HEK293 (cell line): ENCODE results near the gene SYT5.
A peak's percentile ranks its signal among the peaks of the same experiment; 100 is the strongest.

ENCODE experiments used
- CTCF ChIA-PET: fragments of 350-600 bp; formaldehyde crosslinking; extraction: SDS; loops from one replicate; lab custom pipeline; 2021; ENCODE audit warnings: antibody characterized with exemption; lab: Yijun Ruan, JAX
- POLR2A ChIA-PET: fragments of 300-600 bp; formaldehyde crosslinking; extraction: SDS; loops from one replicate; lab custom pipeline; 2020; ENCODE audit warnings: antibody characterized with exemption, inconsistent platforms; lab: Yijun Ruan, JAX
- H3K27ac ChIP-seq: fragments of 200-500 bp; sonication (Bioruptor generic); 2 replicates; pipeline ENCODE4 v1.5.1; 2014; ENCODE audit warnings: low read depth, low read length, control low read depth, inconsistent platforms; ENCODE audit errors: extremely low read depth
- H3K36me3 ChIP-seq, 2 experiments: fragments of 200-500 bp in 1 of 2; sonication (Bioruptor generic) in 1 of 2; 1 replicate in 1 of 2; 2 replicates in 1 of 2; pipeline ENCODE4 v1.5.1; 2014 to 2017; ENCODE audit warnings: inconsistent platforms in 2 of 2, low read length in 2 of 2; ENCODE audit not compliant: control insufficient read depth in 2 of 2, insufficient read depth in 1 of 2
- H3K4me1 ChIP-seq: fragments of 200-500 bp; sonication (Bioruptor generic); 2 replicates; pipeline ENCODE4 v1.5.1; 2014; ENCODE audit warnings: mild to moderate bottlenecking, low read length, inconsistent platforms; ENCODE audit not compliant: control insufficient read depth, insufficient read depth
- H3K4me3 ChIP-seq: 2 replicates; pipeline ENCODE4 v1.5.1; 2011; ENCODE audit warnings: low read depth, mild to moderate bottlenecking, control low read depth, low read length, moderate library complexity
- H3K9me3 ChIP-seq: fragments of 200-500 bp; sonication (Bioruptor generic); 2 replicates; pipeline ENCODE4 v1.5.1; 2014; ENCODE audit warnings: low read depth, low read length, inconsistent platforms; ENCODE audit not compliant: control insufficient read depth, insufficient read depth
- BCL11B ChIP-seq: fragments of 450-650 bp; formaldehyde crosslinking; IDR thresholded peaks from 2 replicates; pipeline ENCODE4 v1.5.1; 2016; ENCODE audit warnings: low read depth, missing biosample characterization, missing genetic modification characterization
- GLI2 ChIP-seq: fragments of 450-650 bp; formaldehyde crosslinking; IDR thresholded peaks from 2 replicates; pipeline ENCODE4; 2017; ENCODE audit warnings: missing biosample characterization, missing genetic modification characterization, low read depth, borderline replicate concordance
- HOXA7 ChIP-seq: sonication (generic); formaldehyde crosslinking; IDR thresholded peaks from 2 replicates; pipeline ENCODE4 v1.8.1; 2022; ENCODE audit warnings: missing genetic modification reagents, borderline replicate concordance
- HOXC10 ChIP-seq: sonication (generic); formaldehyde crosslinking; IDR thresholded peaks from 2 replicates; pipeline ENCODE4 v1.8.1; 2023; ENCODE audit warnings: mild to moderate bottlenecking, missing genetic modification reagents
- IKZF3 ChIP-seq: fragments of 450-650 bp; IDR thresholded peaks from 2 replicates; pipeline ENCODE4 v1.5.0; 2018; ENCODE audit warnings: missing biosample characterization, mild to moderate bottlenecking, missing genetic modification characterization, moderate library complexity
- MZF1 ChIP-seq: fragments of 450-650 bp; formaldehyde crosslinking; IDR thresholded peaks from 2 replicates; pipeline ENCODE4 v1.5.1; 2017; ENCODE audit warnings: missing biosample characterization, missing genetic modification characterization, borderline replicate concordance
- OSR2 ChIP-seq: fragments of 450-650 bp; formaldehyde crosslinking; IDR thresholded peaks from 2 replicates; pipeline ENCODE4 v1.5.1; 2016; ENCODE audit warnings: missing biosample characterization, missing genetic modification characterization
- ZBTB17 ChIP-seq: fragments of 450-650 bp; formaldehyde crosslinking; IDR thresholded peaks from 2 replicates; pipeline ENCODE4 v1.5.1; 2016; ENCODE audit warnings: missing biosample characterization, missing genetic modification characterization
- ZBTB20 ChIP-seq: fragments of 450-650 bp; formaldehyde crosslinking; IDR thresholded peaks from 2 replicates; pipeline ENCODE4 v1.5.1; 2016; ENCODE audit warnings: missing biosample characterization, missing genetic modification characterization
- ZBTB21 ChIP-seq: fragments of 450-650 bp; formaldehyde crosslinking; IDR thresholded peaks from 2 replicates; pipeline ENCODE4 v1.5.1; 2017; ENCODE audit warnings: missing biosample characterization, missing genetic modification characterization
- ZEB2 ChIP-seq: fragments of 450-650 bp; formaldehyde crosslinking; IDR thresholded peaks from 2 replicates; pipeline ENCODE4 v1.5.1; 2016; ENCODE audit warnings: missing biosample characterization, missing genetic modification characterization
- ZNF174 ChIP-seq: fragments of 450-650 bp; formaldehyde crosslinking; IDR thresholded peaks from 2 replicates; pipeline ENCODE4 v1.5.0; 2017; ENCODE audit warnings: missing biosample characterization, mild to moderate bottlenecking, missing genetic modification characterization
- ZNF202 ChIP-seq: fragments of 450-650 bp; formaldehyde crosslinking; IDR thresholded peaks from 2 replicates; pipeline ENCODE4 v1.5.1; 2016; ENCODE audit warnings: missing biosample characterization, missing genetic modification characterization, borderline replicate concordance
- ZNF354C ChIP-seq: fragments of 450-650 bp; formaldehyde crosslinking; IDR thresholded peaks from 2 replicates; pipeline ENCODE4 v1.5.1; 2016; ENCODE audit warnings: missing biosample characterization, missing genetic modification characterization, low read depth, borderline replicate concordance
- ZNF37A ChIP-seq: fragments of 450-650 bp; IDR thresholded peaks from 2 replicates; pipeline ENCODE4 v1.5.1; 2018; ENCODE audit warnings: missing biosample characterization, missing genetic modification characterization
- ZNF48 ChIP-seq: fragments of 450-650 bp; formaldehyde crosslinking; IDR thresholded peaks from 2 replicates; pipeline ENCODE4 v1.5.1; 2016; ENCODE audit warnings: missing biosample characterization, missing genetic modification characterization
- ZNF549 ChIP-seq: fragments of 450-650 bp; IDR thresholded peaks from 2 replicates; pipeline ENCODE4 v1.5.1; 2018; ENCODE audit warnings: missing biosample characterization, missing genetic modification characterization, mild to moderate bottlenecking, inconsistent platforms, moderate library complexity
- ZNF664 ChIP-seq: fragments of 450-650 bp; formaldehyde crosslinking; IDR thresholded peaks from 2 replicates; pipeline ENCODE4 v1.5.1; 2016; ENCODE audit warnings: missing biosample characterization, missing genetic modification characterization
- ZNF785 ChIP-seq: fragments of 450-650 bp; formaldehyde crosslinking; IDR thresholded peaks from 2 replicates; pipeline ENCODE4 v1.5.1; 2016; ENCODE audit warnings: missing biosample characterization, missing genetic modification characterization
- ZNF791 ChIP-seq: fragments of 450-650 bp; formaldehyde crosslinking; IDR thresholded peaks from 2 replicates; pipeline ENCODE4 v1.5.1; 2016; ENCODE audit warnings: missing biosample characterization, missing genetic modification characterization
- ZSCAN30 ChIP-seq: fragments of 450-650 bp; IDR thresholded peaks from 2 replicates; pipeline ENCODE4 v1.5.1; 2018; ENCODE audit warnings: missing biosample characterization, mild to moderate bottlenecking, missing genetic modification characterization, moderate library complexity
- TF ChIP-seq, protein P1 (sequence below): fragments of 450-650 bp; IDR thresholded peaks from 2 replicates; pipeline ENCODE4 v1.5.1; 2018; ENCODE audit warnings: missing biosample characterization, missing genetic modification characterization
- TF ChIP-seq, protein P2 (sequence below): fragments of 450-650 bp; formaldehyde crosslinking; IDR thresholded peaks from 2 replicates; pipeline ENCODE4 v1.5.0; 2017; ENCODE audit warnings: missing biosample characterization, missing genetic modification characterization, borderline replicate concordance
- TF ChIP-seq, protein P3 (sequence below): fragments of 450-650 bp; formaldehyde crosslinking; IDR thresholded peaks from 2 replicates; pipeline ENCODE4 v1.5.1; 2016; ENCODE audit warnings: missing biosample characterization, missing genetic modification characterization

SYT5 gene

DNA sequence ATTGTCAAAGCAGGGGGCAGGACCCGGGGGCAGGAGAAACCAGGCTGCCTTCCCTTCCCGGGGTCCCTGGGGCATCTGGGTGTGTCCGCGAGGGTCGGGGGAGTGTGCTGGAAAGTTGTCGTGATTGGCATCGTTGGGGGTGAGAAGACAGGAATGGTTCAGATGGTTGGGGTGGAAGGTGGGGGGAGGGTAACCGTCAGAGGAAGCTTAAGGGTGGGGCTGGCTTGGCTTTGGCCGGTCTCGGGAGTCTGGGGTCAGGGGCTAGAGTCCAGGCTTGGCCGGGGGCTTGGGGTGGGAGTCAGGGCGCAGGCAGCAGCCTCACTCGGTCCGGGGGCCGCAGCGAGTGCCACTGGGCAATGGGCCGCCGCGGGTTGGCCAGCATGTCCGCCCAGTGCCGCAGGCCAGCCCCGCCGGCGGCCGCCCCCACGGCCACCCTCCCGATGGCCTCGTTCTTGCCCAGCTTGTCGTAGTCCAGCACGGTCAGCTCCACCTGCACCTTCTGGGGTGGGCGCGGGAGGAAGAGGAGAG lies 6.8 kb downstream of the SYT5 start (continued):
- TF ChIP-seq, protein P1, sequence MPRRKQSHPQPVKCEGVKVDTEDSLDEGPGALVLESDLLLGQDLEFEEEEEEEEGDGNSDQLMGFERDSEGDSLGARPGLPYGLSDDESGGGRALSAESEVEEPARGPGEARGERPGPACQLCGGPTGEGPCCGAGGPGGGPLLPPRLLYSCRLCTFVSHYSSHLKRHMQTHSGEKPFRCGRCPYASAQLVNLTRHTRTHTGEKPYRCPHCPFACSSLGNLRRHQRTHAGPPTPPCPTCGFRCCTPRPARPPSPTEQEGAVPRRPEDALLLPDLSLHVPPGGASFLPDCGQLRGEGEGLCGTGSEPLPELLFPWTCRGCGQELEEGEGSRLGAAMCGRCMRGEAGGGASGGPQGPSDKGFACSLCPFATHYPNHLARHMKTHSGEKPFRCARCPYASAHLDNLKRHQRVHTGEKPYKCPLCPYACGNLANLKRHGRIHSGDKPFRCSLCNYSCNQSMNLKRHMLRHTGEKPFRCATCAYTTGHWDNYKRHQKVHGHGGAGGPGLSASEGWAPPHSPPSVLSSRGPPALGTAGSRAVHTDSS (tag by site-specific recombination), result 0 out of 2 replicates have a peak, but pooled peaks have one; percentile 40
- TF ChIP-seq IKZF3 (tag by site-specific recombination) (no peak), ZNF664 (tag by site-specific recombination) (no peak), ZNF37A (no peak), BCL11B (tag by site-specific recombination) (no peak), ZEB2 (no peak), OSR2 (tag by site-specific recombination) (no peak), ZNF48 (tag by site-specific recombination) (no peak), HOXC10 (0 out of 2 replicates have a peak, but pooled peaks have one; percentile 46), ZNF202 (tag by site-specific recombination) (no peak), ZNF785 (tag by site-specific recombination) (no peak), ZNF174 (tag by site-specific recombination) (no peak), ZNF354C (tag by site-specific recombination) (no peak), GLI2 (tag by site-specific recombination) (no peak), MZF1 (no peak), HOXA7 (CRISPR knock-in tag) (no peak), ZSCAN30 (tag by site-specific recombination) (no peak), ZBTB21 (tag by site-specific recombination) (no peak), ZNF549 (no peak), ZNF791 (tag by site-specific recombination) (no peak), ZBTB17 (tag by site-specific recombination) (no peak)
- TF ChIP-seq, protein P2, sequence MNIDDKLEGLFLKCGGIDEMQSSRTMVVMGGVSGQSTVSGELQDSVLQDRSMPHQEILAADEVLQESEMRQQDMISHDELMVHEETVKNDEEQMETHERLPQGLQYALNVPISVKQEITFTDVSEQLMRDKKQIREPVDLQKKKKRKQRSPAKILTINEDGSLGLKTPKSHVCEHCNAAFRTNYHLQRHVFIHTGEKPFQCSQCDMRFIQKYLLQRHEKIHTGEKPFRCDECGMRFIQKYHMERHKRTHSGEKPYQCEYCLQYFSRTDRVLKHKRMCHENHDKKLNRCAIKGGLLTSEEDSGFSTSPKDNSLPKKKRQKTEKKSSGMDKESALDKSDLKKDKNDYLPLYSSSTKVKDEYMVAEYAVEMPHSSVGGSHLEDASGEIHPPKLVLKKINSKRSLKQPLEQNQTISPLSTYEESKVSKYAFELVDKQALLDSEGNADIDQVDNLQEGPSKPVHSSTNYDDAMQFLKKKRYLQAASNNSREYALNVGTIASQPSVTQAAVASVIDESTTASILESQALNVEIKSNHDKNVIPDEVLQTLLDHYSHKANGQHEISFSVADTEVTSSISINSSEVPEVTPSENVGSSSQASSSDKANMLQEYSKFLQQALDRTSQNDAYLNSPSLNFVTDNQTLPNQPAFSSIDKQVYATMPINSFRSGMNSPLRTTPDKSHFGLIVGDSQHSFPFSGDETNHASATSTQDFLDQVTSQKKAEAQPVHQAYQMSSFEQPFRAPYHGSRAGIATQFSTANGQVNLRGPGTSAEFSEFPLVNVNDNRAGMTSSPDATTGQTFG (tag by site-specific recombination), result no peak
- TF ChIP-seq, protein P3, sequence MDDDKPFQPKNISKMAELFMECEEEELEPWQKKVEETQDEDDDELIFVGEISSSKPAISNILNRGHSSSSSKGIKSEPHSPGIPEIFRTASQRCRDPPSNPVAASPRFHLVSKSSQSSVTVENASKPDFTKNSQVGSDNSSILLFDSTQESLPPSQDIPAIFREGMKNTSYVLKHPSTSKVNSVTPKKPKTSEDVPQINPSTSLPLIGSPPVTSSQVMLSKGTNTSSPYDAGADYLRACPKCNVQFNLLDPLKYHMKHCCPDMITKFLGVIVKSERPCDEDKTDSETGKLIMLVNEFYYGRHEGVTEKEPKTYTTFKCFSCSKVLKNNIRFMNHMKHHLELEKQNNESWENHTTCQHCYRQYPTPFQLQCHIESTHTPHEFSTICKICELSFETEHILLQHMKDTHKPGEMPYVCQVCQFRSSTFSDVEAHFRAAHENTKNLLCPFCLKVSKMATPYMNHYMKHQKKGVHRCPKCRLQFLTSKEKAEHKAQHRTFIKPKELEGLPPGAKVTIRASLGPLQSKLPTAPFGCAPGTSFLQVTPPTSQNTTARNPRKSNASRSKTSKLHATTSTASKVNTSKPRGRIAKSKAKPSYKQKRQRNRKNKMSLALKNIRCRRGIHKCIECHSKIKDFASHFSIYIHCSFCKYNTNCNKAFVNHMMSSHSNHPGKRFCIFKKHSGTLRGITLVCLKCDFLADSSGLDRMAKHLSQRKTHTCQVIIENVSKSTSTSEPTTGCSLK, result no peak
- TF ChIP-seq, all 188 proteins: peak for 4

DNA sequence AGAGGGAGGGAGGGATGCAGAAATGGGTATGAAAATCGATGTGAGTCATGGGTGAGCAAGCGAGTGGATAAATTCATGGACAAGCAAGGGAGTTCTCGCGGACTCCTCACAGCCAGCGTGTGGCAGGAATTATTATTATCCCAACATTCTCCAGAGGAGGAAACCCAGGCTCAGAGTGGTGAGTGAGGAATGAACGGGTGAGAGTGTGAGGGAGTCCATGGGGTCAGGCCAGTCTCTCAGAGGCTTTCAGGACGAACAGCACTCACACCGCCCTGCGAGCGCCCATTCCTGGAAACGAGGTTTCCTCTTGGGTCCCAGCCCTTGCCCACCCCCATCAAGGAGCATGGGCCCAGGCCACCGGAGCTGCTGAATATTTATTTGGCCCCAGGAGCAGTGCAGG lies 7.3 kb downstream of the SYT5 start:
- Histone ChIP-seq H3K4me1 (peaks cover 7% of the 10 kb centered on the region), H3K4me3 (no peak overlapping the region), H3K9me3 (no peaks in the 10 kb centered on the region), H3K27ac (no peak overlapping the region), H3K36me3 (no peaks in the 10 kb centered on the region)
- CTCF ChIA-PET, result interaction anchor here (1.0 kb wide), 1 partner anchor 13 kb away, joined by 4 read pairs; no protein-coding TSS in a partner anchor
- TF ChIP-seq HOXC10, result 0 out of 2 replicates have a peak, but pooled peaks have one; percentile 21
- no peak for TF ChIP-seq ZBTB20 (tag by site-specific recombination)
- POLR2A ChIA-PET, result no interaction called here
